Fibroblast of upper back skin (primary cell): Measurements from ENCODE around the gene THSD4.

Experiments
- DNase-seq: peaks from one replicate; pipeline ENCODE4 v3.0.0-alpha.2; 2013

Gene THSD4

DNA sequence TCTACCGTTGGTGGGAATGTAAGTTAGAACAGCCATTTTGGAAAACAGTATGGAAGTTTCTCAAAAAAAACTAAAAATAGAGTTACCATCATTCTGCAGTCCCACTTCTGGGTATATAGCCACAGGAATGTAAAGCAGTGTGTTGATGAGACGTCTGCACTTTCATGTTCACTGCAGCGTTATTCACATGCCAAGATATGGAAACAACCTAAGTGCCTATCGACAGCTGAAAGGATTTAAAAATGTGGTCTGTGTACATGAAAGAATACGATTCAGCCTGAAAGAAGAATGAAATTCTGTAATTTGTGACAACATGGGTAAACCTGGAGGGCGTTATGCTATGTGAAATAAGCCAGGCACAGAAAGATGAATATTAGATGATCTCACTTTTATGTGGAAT lies 157.7 kb downstream of the THSD4 start:
- peak; percentile 94 for DNase-seq

DNA sequence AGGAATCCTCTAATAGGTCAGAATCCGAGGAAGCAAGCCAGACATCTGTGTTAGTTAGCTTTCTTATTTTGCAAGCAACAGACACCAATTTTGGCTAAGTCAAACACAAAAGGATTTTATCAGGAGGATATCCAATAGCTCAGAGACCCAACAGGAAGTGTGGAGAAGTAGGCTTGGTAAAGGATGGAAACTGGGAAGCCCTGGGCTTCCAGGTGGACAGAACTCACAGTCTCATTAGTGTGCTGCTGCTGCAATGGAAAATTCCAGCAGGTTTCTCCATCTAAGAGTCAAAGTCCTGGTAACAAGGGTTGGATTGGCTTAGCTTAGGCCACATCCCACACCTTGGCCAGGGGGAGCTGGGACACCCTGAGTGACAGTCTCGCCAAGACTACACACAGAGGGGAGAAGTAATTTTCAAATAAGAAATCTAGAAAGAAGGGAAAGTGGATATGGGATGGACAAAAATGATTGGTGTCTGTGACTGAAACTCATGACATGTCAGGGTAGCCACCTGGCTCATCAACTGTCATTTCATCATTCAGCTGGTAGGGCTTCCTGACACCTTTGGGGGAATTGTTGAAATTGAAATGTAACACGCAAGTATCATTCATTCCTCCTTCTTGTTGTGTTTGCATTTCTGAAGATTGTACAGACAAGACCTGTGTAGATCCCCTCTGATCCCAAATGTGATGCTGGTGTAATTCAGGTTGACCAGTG lies 158.6 kb downstream of the THSD4 start:
- peak; percentile 37 for DNase-seq

DNA sequence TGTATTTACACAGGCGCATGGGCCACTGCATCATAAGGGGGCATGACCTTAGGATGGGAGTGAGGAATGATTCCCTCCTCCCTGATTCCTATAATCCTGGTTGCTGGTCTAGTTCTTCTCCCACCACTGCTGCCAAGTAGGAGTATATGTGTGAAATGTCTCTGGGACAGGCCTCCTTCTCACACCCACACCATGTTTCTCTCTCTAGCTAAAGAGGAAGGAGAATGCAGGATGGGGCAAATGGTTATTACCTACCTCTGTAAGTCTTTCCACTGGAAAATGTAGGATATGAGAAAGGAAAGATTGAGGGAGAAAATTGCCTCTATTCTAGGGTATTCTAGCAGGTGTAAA lies 159.2 kb downstream of the THSD4 start:
- DNase-seq, result no peak

DNA sequence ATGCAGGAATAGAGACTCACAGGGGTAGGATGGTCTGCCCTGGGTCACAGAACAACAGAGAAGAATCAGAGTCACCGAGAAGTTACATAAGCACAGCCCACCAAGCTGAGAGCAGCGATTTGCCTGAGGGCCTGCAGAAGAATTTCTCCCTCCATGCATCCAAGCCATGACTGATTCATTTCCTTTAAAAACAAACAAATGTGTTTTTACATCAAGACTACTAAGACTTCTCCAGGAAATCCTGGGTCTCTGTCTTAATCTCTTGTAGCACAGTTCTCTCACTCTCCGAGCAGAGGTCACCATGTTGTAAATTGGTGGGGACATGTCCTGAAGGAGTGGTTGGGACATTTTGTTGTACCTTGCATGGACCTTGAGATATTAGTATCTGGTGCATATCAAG lies 159.8 kb downstream of the THSD4 start:
- peak; percentile 52 for DNase-seq

DNA sequence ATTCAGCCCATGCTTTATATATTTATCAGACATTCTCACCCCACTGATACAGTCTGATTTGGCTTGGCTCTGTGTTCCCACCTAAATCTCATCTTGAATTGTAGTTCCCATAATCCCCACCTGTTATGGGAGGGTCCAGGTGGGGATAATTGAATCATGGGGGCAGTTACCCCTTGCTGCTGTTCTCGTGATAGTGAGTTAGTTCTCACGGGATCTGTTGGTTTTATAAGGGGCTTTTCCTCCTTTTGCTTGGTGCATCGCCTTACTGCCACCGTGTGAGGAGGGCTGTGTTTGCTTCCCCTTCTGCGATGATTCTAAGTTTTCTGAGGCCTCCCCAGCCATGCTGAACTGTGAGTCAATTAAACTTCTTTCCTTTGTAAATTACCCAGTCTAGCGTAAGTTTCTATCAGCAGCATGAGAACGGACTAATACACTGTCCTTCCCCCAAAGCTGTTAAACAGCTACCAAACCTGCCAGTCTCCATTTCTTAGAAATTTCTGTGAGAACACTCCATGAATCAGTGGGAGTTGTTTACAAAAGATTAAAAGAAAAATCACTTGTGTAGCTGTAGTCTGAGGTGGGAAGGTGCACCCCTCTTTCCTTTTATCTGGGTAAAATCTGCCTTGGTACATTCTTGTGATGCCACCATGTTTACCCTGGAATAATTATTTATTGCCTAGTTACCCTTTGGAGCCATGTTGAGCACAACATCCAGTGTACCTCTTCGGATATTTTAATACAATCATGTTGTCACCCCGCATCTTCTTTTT lies 160.5 kb downstream of the THSD4 start:
- no peak for DNase-seq

DNA sequence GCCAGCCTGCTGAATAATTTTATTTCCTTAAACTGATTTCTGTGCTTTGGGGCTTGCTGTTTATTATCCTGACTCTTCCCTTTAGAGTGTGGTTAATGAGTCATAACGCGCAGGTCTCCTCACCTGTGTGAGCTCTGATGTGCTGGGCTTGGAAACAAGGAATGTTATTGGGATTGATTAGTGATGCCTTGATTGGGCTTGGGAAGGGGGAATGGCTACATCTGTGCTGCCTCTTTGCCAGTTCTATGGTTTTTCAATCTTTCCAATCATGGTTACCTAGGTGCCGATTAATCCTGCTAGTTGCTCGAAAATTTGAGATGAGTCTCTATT lies 161.0 kb downstream of the THSD4 start:
- DNase-seq, result no peak

DNA sequence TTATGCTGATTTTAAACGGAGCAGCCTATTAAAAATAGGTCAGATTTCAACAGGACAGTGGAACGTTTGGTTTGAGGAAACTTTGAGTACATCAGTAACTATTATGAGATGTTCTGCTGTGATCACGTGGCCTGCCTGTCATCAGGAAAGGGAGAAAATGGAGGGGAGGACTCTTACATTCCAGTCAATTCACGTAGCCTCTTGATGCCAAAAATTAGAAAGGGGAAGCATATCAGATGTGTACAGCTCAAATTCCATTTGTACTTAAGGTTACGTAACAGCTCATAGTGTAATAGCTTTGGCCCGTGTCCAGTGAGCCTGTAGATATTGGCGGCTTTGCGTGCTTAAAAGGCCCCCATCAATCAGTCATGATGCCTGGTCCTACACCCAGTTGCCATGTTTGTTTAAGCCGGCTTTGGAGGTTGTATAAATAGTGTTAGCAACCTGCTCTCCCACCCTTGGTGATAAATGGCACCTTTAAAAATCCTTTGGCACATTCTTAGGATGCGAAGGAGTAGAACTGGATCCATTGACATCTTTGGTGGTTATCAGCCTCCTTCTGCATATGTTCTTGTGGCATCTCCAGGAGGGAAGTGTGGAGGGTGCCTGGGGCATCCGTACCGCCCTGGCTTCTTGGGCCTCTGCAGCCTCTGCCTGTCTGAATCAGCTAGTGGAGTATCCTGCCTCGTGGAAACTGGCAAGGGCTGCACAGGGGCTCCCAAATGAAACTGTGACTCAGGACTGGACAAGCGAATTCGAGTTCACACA lies 163.9 kb downstream of the THSD4 start:
- DNase-seq, result peak; percentile 97

DNA sequence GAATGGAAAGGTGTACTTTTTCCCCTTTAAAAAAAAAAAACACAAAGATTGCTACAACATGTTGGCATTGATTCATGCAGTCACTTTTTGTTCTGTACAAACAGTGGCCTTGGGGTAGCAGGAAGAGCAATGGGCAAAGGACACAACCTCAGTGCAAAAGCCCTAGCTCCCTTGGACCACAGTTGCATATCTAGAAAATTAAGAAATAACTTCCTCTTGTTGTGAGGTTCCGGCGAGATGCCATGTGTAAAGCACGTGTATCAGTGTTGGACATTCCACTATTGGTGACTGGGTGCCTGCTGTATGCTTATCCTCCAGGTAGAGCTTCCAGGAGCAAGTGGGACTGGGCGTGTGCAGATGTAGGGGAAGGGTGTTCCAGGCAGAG lies 164.5 kb downstream of the THSD4 start:
- DNase-seq, result no peak

DNA sequence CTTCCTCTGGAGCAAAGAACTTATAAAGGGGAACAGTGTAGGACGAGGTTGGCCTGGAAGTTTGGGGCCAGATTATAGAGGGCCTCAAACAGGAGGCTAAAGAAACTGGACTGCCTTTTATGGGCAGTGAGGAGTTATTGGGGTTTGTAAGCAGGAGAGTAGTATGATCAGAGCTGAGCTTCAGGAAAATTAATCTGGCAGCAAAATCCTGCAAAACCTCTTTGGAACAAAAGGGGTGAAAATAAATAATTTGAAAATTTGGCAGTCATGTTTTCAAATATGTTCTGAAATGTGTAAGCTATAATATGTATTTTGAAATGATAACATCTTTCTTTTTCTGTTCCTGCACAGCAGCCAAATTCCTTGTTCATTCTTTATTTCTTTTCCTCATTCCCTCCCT lies 164.9 kb downstream of the THSD4 start:
- DNase-seq, result no peak

DNA sequence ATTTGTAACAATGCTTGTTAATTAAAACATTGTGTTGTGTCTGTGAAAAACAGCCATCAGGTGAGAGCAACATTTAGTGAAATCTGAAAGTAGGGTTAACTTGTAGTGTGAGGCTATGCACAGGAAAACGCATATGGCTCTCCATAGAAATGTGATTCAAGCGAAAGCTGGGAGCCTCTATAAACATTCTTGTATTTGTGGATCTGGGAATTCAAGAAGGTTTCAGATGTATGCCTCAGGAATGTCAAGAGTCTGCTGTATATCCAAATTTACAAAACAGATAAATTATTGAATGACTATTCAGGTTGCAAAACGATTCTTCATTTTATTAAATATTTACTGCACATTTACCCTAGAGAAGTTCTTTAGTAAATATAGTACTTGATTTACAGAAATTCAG lies 166.0 kb downstream of the THSD4 start:
- DNase-seq, result peak; percentile 59

DNA sequence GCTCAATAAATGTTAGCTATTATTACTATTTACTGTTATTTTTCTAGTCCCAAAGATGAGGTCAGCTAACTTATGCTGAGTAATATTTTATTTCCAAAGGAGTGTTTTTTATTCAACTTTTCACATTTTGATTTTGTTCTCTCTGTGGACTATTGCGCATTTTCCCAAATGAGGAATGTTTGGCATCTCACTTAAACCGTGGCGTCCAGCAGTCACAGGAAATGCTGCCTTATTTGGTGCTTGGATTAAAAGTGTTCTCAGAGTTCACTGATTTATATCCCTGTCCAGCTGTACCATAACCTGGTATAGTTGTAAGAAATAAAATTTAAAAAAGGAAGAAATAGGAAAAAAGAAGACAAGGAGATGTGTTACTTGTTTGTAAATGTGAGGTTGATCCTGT lies 166.8 kb downstream of the THSD4 start:
- peak; percentile 77 for DNase-seq

DNA sequence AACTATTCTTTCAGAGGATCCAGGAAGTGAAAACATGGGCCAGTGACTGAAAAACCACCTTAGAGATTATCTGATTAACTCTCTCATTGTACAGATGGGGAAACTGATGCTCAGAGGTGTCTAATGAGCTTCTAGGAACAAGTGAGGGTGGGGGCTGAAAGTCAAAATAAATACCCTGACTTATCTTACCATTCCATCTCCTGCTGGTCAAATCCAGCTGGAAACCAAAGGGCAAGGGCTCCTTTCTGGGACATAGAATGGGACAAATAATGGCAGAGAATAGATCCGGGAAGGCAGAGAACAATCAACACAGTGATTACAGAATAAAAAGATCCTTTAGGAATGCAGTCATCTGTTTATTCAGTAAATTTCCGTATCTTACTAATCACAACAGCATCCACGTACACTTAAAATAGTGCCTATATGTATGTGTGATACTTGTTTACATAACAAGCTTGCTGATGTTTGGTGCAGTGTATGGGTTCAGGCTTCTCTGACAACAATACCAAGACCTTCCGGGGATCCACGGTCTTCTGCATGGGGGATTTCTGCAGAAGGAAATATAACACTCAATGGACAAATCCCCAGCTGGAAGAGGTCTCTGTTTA lies 173.2 kb downstream of the THSD4 start:
- DNase-seq, result no peak

DNA sequence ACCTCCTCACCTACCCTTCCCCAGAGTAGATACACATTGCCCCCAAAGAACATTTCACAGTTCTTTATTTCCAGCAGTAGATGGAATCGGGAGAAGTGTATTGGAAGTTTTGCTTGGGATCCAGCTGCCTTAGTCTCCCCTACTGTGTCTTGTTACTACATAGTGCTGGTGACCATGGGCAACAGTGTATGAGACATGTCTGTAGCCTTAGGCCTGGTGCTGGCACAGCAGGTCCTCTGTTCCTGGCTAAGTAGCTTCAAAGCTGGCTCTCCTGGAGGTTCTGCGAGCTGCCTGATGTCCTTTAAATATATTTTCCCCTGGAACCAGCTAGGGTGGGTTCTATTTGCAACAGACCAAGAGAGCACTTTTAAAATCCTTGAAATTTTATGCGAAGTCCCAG lies 174.7 kb downstream of the THSD4 start:
- no peak for DNase-seq

DNA sequence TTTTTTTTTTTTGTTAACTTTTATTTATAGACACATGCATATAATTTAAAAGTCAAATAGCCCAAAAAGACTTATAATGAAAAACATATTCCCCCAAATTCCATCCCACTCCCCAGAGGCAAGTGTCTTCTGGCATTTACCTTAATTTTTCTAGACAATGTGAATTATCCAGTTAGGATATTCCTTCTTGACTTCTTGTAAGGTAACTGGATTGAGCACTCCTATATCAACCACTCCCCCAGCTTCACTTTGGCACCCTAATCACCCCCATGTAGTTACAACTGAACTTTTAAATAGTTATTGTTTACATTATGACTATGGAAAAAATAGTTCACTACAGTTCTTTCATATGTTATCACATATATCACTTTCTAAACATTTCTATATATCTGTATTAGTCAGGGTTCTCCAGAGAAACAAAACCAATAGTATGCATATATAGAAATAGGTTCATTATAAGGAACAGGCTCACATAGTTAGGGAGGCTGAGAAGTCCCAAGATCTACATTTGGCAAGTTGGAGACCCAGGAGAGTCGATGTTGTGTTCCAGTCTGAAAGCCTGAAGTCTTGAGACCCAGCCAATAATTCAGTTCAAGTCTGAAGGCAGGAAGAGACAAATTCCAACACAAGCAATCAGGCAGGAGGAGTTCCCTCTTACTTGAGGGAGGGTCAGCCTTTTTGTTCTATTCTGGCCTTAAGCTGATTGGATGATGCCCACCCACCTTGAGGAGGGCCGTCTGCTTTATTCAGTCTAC lies 175.8 kb downstream of the THSD4 start:
- DNase-seq, result peak; percentile 38

DNA sequence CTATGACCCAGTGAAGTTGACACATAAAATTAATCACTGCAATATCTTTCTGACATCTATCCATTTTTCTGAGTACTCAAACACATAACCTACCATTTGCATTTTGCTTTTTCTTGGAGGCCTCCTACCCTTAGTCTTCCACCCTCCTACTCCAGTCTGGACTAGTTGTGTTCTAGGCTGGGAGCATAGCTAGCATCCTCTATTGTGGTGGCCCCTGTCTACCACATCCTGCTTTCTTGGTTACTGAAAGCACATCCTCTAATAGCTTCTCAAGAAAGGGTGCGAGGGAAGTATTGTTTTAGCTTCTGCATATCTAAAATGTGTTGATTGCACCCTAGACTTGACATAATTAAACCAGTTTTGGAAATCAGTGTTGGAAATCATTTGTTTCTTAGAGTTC lies 176.5 kb downstream of the THSD4 start:
- no peak for DNase-seq

DNA sequence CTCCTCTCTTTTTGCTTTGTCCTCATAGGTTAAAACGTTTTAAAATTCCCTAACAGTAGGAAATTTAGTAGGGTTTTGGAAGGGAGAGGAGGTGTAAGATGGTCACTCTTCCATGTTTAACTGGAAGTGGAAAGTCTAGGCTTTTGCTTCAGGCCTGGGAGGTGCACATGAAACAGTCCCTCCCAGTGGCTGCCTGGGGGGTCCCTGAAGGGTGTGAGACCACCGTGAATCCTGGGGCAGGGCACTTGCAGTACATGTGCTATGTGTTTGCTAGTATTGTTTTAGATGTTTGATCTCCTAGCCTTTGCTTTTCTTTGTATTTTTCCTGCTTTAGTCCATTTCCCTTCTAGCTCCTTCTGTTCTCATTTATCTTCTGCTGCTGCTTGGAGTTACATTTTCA lies 178.5 kb downstream of the THSD4 start:
- DNase-seq, result no peak

DNA sequence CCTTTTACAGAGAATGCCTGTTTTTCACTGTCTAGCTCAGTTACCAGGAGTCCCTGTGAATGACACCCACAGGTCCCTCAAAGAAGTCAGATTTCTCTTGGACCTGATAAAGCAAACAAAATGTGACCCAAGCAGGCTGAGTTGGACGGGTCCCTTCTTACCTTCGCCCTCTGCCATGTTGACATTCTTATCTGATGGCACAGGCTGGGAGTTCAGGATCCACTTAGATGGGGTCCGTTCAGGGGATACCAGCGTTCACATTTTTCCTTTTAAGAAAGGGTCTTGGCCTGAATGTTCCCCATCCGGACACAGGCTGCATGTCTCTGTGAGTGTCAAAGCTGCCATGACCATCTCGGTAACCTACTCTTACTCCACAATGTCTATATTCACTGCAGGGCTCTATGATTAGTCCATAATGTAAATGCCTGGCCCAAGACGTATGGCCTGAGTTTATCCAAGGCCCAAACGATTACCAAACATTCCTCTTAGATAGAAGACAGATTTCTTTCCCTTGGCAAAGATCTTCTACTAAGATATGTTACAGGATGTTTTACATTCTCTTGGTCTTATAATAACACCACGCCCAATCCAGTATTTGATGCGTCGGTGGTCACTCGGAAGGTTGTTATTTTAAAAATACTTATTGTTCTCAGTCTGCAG lies 179.1 kb downstream of the THSD4 start:
- peak; percentile 96 for DNase-seq

DNA sequence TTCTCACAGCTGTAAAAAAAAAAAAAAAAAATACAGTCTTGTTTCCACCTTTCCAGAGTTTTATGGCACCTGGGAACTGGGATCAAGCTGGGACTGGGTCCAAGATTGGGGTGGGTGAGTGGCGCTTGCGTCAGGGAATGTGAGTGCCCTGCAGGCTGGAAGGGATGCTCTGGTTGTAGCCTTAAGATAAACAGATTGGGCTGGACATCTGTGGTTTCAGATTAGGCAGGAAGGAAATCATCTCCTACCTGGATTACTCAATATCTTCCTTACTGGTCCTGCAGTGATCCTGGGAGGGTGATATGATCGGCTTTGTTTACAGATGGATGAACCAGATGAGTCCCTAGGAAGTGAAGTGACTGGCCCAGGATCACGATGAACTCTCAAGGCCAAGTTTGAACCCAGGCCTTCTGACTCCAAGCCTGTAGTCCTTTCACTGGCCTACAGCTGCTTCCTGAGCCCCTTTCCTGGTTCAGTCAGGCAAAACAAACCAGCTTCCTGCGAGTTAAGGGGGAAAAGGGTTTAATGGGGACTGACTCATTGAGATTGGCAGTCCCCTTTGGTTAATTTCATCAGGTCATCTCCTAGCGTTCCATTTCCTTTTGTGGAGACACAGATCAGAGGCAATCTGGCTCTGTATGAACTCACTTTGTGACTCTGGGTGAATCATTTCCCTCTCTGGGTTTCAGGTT lies 179.8 kb downstream of the THSD4 start:
- peak; percentile 100 for DNase-seq

DNA sequence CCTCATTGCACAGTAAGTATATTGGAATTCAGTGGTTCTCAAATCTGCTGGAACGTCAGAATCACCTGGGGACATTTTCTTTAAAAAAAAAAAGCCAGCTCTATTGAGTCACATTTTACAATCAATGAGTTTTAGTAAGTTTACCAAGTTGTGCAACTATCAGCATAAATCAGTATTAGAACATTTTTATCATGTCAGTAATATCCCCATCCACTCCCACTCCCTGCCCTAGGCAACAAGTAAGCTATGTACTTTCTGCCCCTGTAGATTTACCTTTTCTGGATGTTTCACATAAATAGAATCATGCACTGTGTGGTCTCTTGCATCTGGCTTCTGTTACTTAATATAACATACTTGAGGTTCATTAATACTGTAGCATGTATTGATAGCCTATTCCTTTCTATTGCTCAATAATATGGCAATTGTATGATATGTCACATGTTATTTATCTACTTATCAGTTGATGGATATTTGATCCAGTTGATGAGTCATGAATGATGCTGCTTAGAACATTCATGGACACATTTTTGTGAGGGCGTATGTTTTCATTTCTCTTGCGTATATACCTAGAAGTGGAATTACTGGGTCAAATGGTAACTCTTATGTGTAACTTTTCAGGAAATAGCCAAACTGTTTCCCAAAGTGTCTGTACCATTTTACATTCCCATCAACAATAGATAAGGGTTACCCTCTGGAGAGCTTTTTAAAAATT lies 180.5 kb downstream of the THSD4 start:
- DNase-seq, result peak; percentile 86

DNA sequence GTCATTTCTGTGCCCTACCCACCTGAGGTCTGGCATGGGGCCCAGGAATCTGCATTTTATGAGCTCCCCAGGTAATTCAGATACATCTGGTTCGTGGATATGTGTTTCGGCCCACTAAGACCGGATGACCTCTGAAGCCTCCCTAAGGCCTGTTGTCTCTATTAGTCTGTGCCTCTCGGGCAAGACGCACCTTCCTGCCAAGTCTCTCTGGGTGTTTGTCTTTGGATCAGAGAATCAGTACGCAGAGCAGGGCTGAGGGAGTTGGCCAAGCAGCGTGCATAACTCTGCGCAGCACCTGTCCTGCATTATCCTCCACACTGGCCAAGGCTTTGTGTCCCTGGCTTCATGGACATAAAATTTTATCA lies 181.0 kb downstream of the THSD4 start:
- no peak for DNase-seq

DNA sequence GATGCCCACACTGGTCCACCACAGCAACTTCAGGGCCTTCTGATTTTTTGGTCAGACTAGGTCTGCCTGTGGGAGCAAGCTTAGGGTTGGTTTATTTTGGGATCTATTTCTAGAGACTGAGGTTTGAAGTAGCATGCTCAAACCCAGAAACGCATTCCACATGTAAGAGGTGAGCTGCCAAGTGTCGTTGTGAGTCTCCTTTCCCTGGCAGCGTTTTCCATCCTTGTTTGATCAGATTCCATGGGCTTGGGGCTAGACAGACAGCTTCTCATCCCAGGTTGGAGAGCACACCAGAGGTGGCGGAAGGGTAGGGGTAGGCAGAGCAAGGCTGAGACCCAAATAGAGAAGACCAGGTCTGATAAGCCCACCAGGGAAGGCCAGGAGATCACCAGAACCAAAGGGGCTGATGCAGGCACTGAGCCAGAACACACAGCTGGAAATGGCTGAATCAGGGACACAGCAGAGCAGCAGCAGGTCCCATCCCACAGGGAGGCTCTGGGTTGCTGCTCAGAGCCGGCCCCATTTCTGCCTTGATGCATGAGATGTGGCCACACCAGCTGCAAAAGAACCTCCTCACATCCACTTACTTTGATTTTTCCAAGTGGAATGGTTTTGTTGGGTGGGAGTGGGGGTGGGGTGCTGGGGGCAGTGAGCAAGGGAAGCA lies 186.8 kb downstream of the THSD4 start:
- peak; percentile 53 for DNase-seq
